ENCODE measurements around the gene KLHL20. TPM values are rescaled to one million over a fixed set of nuclear protein-coding genes. Genes with fewer than 3 reads are reported as not detected.

KLHL20 gene
- total and polyA plus RNA-seq, 2 of the 8 experiments (the other 6 are each of a cell fraction or from before 2014, with no cell fraction given), result 4.9 to 12.3 TPM

GRCh38 chr1:173702736-173703135, 12.0 kb upstream of the KLHL20 start:
- Histone ChIP-seq H3K56ac (replicated peaks; ENCODE audit: insufficient read length, low read depth, low read length) (no peak overlapping the region), H2BK20ac (ENCODE audit: low read length) (no peak overlapping the region), H3K4me2 (ENCODE audit: insufficient read depth in 1 of 2, low read depth in 2 of 2, low read length in 2 of 2) (no peak overlapping the region), H3K18ac (ENCODE audit: extremely low read depth, low read length) (no peak overlapping the region), H3K14ac (ENCODE audit: insufficient read length) (no peak overlapping the region), H2BK5ac (ENCODE audit: low read depth, low read length) (no peak overlapping the region), H2AFZ (ENCODE audit: low read length) (no peak overlapping the region), H3K79me2 (ENCODE audit: control insufficient read depth in 1 of 2, insufficient read depth in 2 of 2, low read length in 2 of 2) (no peaks in the 10 kb centered on the region), H3K9ac (replicated peaks in 1 of 4; ENCODE audit: extremely low read depth in 1 of 4, low read depth in 3 of 4, low read length in 3 of 4) (no peak overlapping the region), H3K4ac (replicated peaks; ENCODE audit: insufficient read length, low read depth, low read length) (no peak overlapping the region), H3K4me1 (replicated peaks in 1 of 4; ENCODE audit: control insufficient read depth in 3 of 4, insufficient read depth in 4 of 4, low read length in 3 of 4) (no peaks in the 10 kb centered on the region), H3K27me3 (replicated peaks in 1 of 4; ENCODE audit: control insufficient read depth in 3 of 4, extremely low read depth in 1 of 4, insufficient read depth in 3 of 4, low read length in 3 of 4) (no peaks in the 10 kb centered on the region), H3K79me1 (ENCODE audit: low read depth, low read length) (no peaks in the 10 kb centered on the region), H2BK12ac (ENCODE audit: low read depth, low read length) (no peak overlapping the region), H4K8ac (ENCODE audit: extremely low read depth, insufficient read depth, low read length) (no peak overlapping the region), H2BK120ac (replicated peaks; ENCODE audit: low read depth, low read length) (no peak overlapping the region), H2BK15ac (ENCODE audit: low read length) (no peak overlapping the region), H2AK5ac (ENCODE audit: low read depth, low read length) (no peak overlapping the region), H4K91ac (replicated peaks; ENCODE audit: insufficient read length, low read length) (no peak overlapping the region), H4K5ac (ENCODE audit: insufficient read length, low read depth, low read length) (no peak overlapping the region), H4K20me1 (replicated peaks in 1 of 2; ENCODE audit: control insufficient read depth in 1 of 2, insufficient read depth in 2 of 2, low read length in 2 of 2) (no peaks in the 10 kb centered on the region), H3K4me3 (ENCODE audit: extremely low read depth in 1 of 4, insufficient read depth in 2 of 4, low read depth in 3 of 4, low read length in 4 of 4) (no peak overlapping the region), H3K23me2 (ENCODE audit: low read depth, low read length) (no peaks in the 10 kb centered on the region), H3K9me3 (ENCODE audit: insufficient read depth in 2 of 2, low read depth in 1 of 2, low read length in 1 of 2) (no peaks in the 10 kb centered on the region), H3K27ac (ENCODE audit: low read depth, low read length) (no peak overlapping the region), H3K23ac (ENCODE audit: insufficient read length) (no peak overlapping the region), H3K36me3 (ENCODE audit: control insufficient read depth in 2 of 4, insufficient read depth in 4 of 4, low read length in 3 of 4) (no peaks in the 10 kb centered on the region)
- FAIRE-seq (no peak), DNase-seq (ENCODE audit: low read depth in 1 of 2, low spot score in 2 of 2) (no peak)
- WGBS, 2 experiments (ENCODE audit: extremely low coverage in 1 of 2, insufficient coverage in 1 of 2, insufficient read length in 1 of 2, insufficient replicate concordance in 2 of 2, low coverage in 1 of 2, low lambda C conversion rate in 2 of 2, missing lambda C conversion rate in 1 of 2), result 100% methylated on average over 1 of the region's 1 CpG; no CpG with 5 or more reads in 1 of the 2 experiments
- ChIA-PET CTCF (ENCODE audit: partially characterized antibody) (no interaction called here), POLR2A (ENCODE audit: partially characterized antibody) (no interaction called here)
- TF ChIP-seq CBX8 (IDR thresholded peaks at IDR 0.05; ENCODE audit: borderline replicate concordance, low read depth, low read length), result no peak
- no peak for TF ChIP-seq BCL11A (IDR thresholded peaks at IDR 0.05; ENCODE audit: low read depth in 2 of 2, low read length in 2 of 2)
- no peak for TF ChIP-seq GABPA (IDR thresholded peaks at IDR 0.05; ENCODE audit: borderline replicate concordance, insufficient read depth, low read length)
- no peak for TF ChIP-seq HDAC2 (IDR thresholded peaks at IDR 0.05; ENCODE audit: borderline replicate concordance in 1 of 2, low read depth in 2 of 2, low read length in 2 of 2)
- TF ChIP-seq CEBPB (IDR thresholded peaks at IDR 0.05; ENCODE audit: low read depth, low read length), result no peak
- no peak for TF ChIP-seq NANOG (IDR thresholded peaks at IDR 0.05; ENCODE audit: insufficient read depth, low read depth, low read length, poor library complexity, severe bottlenecking)
- TF ChIP-seq POU5F1 (IDR thresholded peaks at IDR 0.05; ENCODE audit: low read depth, low read length), result no peak
- TF ChIP-seq SUZ12 (IDR thresholded peaks at IDR 0.05; ENCODE audit: low read length), result no peak
- no peak for TF ChIP-seq ZNF274 (IDR thresholded peaks at IDR 0.05; ENCODE audit: borderline replicate concordance, extremely low read depth, low read length)
- no peak for TF ChIP-seq RNF2 (IDR thresholded peaks at IDR 0.05; ENCODE audit: borderline replicate concordance, low read depth, low read length, missing control alignments, poor library complexity, severe bottlenecking)
- no peak for TF ChIP-seq CBX5 (IDR thresholded peaks at IDR 0.05; ENCODE audit: low read depth, low read length)
- no peak for TF ChIP-seq KDM4A (IDR thresholded peaks at IDR 0.05; ENCODE audit: low read depth, low read length, severe bottlenecking)
- no peak for TF ChIP-seq RAD21 (IDR thresholded peaks at IDR 0.05 in 1 of 2, conservative IDR thresholded peaks at IDR 0.05 in 1 of 2; ENCODE audit: low read depth in 2 of 2, low read length in 2 of 2)
- no peak for TF ChIP-seq BACH1 (IDR thresholded peaks at IDR 0.05; ENCODE audit: low read length)

Measured in H1 (cell line).